ENCODE measurements around the gene EPS8L3.

The EPS8L3 gene

DNA sequence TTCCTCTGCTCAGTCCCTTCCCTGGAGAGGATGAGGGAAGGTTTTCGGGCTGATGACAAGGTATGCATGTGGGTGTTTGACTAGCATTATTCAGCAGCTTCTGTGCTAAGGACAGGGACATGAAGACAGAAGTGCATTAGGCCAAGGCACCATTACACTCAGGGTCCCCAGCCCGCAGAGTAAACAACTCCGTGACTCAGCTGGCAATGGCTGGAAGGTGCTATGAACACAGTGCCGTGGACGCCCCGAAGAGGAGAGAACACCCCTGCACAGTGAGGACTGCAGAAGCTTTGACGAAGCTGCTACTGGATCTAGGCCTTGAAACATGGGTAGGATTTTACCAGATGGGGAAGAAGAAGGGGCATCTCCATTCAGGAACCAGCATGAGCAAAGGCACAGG lies 13.7 kb upstream of the EPS8L3 start:
- Histone ChIP-seq H3K79me2 (ENCODE audit: low read length) (no peaks in the 10 kb centered on the region), H3K9me3 (replicated peaks; ENCODE audit: insufficient read depth, low read length) (no peaks in the 10 kb centered on the region), H3K9me2 (replicated peaks; ENCODE audit: insufficient read depth, low read length) (no peaks in the 10 kb centered on the region), H4K20me1 (ENCODE audit: insufficient read depth, low read length) (no peaks in the 10 kb centered on the region), H3F3A (ENCODE audit: insufficient read depth, low read length) (no peaks in the 10 kb centered on the region), H3K9ac (ENCODE audit: low read length) (no peak overlapping the region), H3K4me3 (ENCODE audit: low read length) (no peak overlapping the region), H3K36me3 (replicated peaks; ENCODE audit: insufficient read depth, low read length) (no peaks in the 10 kb centered on the region), H3K27me3 (replicated peaks; ENCODE audit: insufficient read depth, low read length) (no peaks in the 10 kb centered on the region), H2AFZ (ENCODE audit: low read length) (0 out of 2 replicates have a peak overlapping the region, but pooled peaks have one; percentile 17), H3K4me1 (ENCODE audit: low read length) (no peaks in the 10 kb centered on the region), H3K27ac (ENCODE audit: low read length) (no peak overlapping the region), H3K4me2 (ENCODE audit: low read depth, low read length) (no peak overlapping the region)
- TF ChIP-seq EZH2 (optimal IDR thresholded peaks at IDR 0.05; ENCODE audit: low read depth, low read length) (no peak), EZH2phosphoT487 (IDR thresholded peaks at IDR 0.05; ENCODE audit: low read length) (no peak)
- TF ChIP-seq, protein P1, sequence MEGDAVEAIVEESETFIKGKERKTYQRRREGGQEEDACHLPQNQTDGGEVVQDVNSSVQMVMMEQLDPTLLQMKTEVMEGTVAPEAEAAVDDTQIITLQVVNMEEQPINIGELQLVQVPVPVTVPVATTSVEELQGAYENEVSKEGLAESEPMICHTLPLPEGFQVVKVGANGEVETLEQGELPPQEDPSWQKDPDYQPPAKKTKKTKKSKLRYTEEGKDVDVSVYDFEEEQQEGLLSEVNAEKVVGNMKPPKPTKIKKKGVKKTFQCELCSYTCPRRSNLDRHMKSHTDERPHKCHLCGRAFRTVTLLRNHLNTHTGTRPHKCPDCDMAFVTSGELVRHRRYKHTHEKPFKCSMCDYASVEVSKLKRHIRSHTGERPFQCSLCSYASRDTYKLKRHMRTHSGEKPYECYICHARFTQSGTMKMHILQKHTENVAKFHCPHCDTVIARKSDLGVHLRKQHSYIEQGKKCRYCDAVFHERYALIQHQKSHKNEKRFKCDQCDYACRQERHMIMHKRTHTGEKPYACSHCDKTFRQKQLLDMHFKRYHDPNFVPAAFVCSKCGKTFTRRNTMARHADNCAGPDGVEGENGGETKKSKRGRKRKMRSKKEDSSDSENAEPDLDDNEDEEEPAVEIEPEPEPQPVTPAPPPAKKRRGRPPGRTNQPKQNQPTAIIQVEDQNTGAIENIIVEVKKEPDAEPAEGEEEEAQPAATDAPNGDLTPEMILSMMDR (IDR thresholded peaks at IDR 0.05; ENCODE audit: low read length): no peak
- no peak for DNase-seq

DNA sequence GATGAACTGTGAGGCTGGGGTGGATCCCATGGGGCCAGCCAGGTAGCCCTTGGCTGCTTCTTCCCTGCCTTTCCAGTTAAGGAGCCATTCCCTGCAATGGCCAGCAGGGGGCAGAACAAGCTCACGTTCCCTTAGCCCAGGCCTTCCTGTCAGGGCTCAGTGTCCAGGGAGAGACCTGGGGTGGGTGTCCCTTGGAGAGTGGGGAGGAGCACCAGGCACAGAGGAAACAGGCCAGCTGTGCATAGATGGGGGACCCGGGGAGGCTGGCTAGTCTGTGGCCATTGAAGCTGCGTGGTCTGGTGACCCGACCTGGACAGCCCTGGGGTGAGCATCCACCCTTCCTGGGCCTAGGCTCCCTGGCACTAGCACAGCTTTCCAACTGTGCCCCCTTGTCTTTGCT lies 13.2 kb upstream of the EPS8L3 start:
- H3K79me2 ChIP-seq (ENCODE audit: low read length): no peaks in the 10 kb centered on the region
- no peaks in the 10 kb centered on the region for H4K20me1 ChIP-seq (ENCODE audit: insufficient read depth, low read length)
- H3K9ac ChIP-seq (ENCODE audit: low read length): no peak overlapping the region
- no peaks in the 10 kb centered on the region for H3K36me3 ChIP-seq (replicated peaks; ENCODE audit: insufficient read depth, low read length)
- H3K9me3 ChIP-seq (replicated peaks; ENCODE audit: insufficient read depth, low read length): no peaks in the 10 kb centered on the region
- H2AFZ ChIP-seq (ENCODE audit: low read length): 0 out of 2 replicates have a peak overlapping the region, but pooled peaks have one; percentile 17
- H3K27ac ChIP-seq (ENCODE audit: low read length): no peak overlapping the region
- H3K4me1 ChIP-seq (ENCODE audit: low read length): no peaks in the 10 kb centered on the region
- no peak overlapping the region for H3K4me2 ChIP-seq (ENCODE audit: low read depth, low read length)
- H3K27me3 ChIP-seq (replicated peaks; ENCODE audit: insufficient read depth, low read length): no peaks in the 10 kb centered on the region
- H3K9me2 ChIP-seq (replicated peaks; ENCODE audit: insufficient read depth, low read length): no peaks in the 10 kb centered on the region
- TF ChIP-seq, protein P1 (IDR thresholded peaks at IDR 0.05; ENCODE audit: low read length): peak; percentile 74
- TF ChIP-seq EZH2 (optimal IDR thresholded peaks at IDR 0.05; ENCODE audit: low read depth, low read length): no peak
- TF ChIP-seq EZH2phosphoT487 (IDR thresholded peaks at IDR 0.05; ENCODE audit: low read length): no peak
- no peak overlapping the region for H3K4me3 ChIP-seq (ENCODE audit: low read length)
- no peaks in the 10 kb centered on the region for H3F3A ChIP-seq (ENCODE audit: insufficient read depth, low read length)
- peak; percentile 60 for DNase-seq

DNA sequence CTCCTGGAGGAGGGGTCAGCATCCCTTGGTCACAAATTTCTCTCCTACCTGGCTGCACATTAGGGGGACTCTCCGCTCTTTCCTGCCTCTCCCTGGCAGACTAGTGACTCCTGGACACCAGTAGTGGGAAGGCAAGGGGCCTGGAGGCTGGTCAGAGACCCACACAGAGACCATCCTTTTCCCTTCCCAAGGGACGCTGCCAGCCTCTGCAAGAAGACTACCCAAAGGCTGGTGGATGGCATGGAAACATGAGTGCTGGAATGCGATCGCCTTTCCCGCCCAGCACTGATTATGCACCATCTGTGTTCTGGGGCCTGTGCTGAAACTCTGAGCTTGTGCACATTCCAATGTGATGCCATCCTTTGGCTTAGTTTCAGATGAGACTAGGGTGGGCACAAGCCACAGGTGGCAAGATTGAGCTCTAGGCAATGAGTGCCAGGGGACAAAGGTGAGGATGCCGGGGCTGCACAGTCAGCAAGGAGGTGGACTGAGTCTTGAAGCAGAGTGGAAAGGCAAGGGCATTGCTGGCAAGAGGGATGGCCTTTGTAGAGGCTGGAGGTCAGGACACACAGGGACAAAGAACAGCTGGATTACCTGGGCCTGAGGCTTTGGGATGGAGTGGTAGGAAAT lies 12.6 kb upstream of the EPS8L3 start:
- no peaks in the 10 kb centered on the region for H3K36me3 ChIP-seq (replicated peaks; ENCODE audit: insufficient read depth, low read length)
- TF ChIP-seq EZH2phosphoT487 (IDR thresholded peaks at IDR 0.05; ENCODE audit: low read length) (no peak), EZH2 (optimal IDR thresholded peaks at IDR 0.05; ENCODE audit: low read depth, low read length) (no peak)
- TF ChIP-seq, protein P1 (IDR thresholded peaks at IDR 0.05; ENCODE audit: low read length): no peak
- H3K27ac ChIP-seq (ENCODE audit: low read length): no peak overlapping the region
- H2AFZ ChIP-seq (ENCODE audit: low read length): no peak overlapping the region
- no peaks in the 10 kb centered on the region for H3K9me2 ChIP-seq (replicated peaks; ENCODE audit: insufficient read depth, low read length)
- H3K9ac ChIP-seq (ENCODE audit: low read length): no peak overlapping the region
- H3F3A ChIP-seq (ENCODE audit: insufficient read depth, low read length): no peaks in the 10 kb centered on the region
- DNase-seq: no peak
- no peaks in the 10 kb centered on the region for H4K20me1 ChIP-seq (ENCODE audit: insufficient read depth, low read length)
- H3K27me3 ChIP-seq (replicated peaks; ENCODE audit: insufficient read depth, low read length): no peaks in the 10 kb centered on the region
- no peak overlapping the region for H3K4me3 ChIP-seq (ENCODE audit: low read length)
- no peaks in the 10 kb centered on the region for H3K9me3 ChIP-seq (replicated peaks; ENCODE audit: insufficient read depth, low read length)
- H3K4me1 ChIP-seq (ENCODE audit: low read length): no peaks in the 10 kb centered on the region
- H3K4me2 ChIP-seq (ENCODE audit: low read depth, low read length): no peak overlapping the region
- no peaks in the 10 kb centered on the region for H3K79me2 ChIP-seq (ENCODE audit: low read length)

All from MM.1S (cell line).